Lower leg skin (tissue), 4 donors: ENCODE measurements around the gene SLC25A24. TPM values are rescaled to one million over a fixed set of nuclear protein-coding genes. Genes with fewer than 3 reads are reported as not detected.
"Not testable (repeated sequence)": the region's sequence is repeated elsewhere in the genome, so short reads cannot be mapped to it uniquely, and the experiment has no call there.

Experiments
- DNase-seq, 2 donors: peaks; one replicate each; pipeline ENCODE4 v3.0.0-alpha.2; 2019; ENCODE audit warnings: low spot score in 2 of 2
- H3K4me3 ChIP-seq: fragments of 200-600 bp; sonication (generic); 2 replicates; pipeline ENCODE4 v1.5.1; 2017; ENCODE audit warnings: mild to moderate bottlenecking, low read depth; ENCODE audit not compliant: poor library complexity, severe bottlenecking
- POLR2A ChIP-seq, 2 donors: fragments of 450-650 bp; IDR thresholded peaks; one replicate each; pipeline ENCODE4 v1.6.1; 2016 to 2017; ENCODE audit warnings: antibody characterized with exemption in 2 of 2, mild to moderate bottlenecking in 1 of 2, moderate library complexity in 1 of 2
- WGBS, 2 donors: methylation state at CpG; one replicate each; pipeline ENCODE4 v1.1.5; 2018; 5-methylcytosine and 5-hydroxymethylcytosine counted together
- intact Hi-C: fragments of 100-400 bp; cut with DNase I; formaldehyde crosslinking; loops from one replicate; pipeline ENCODE4 v1.15.0; 2023; ENCODE audit warnings: low total_unique reads
- total RNA-seq, 4 donors: library from RNA; depleted of rRNA; stranded (reverse); fragments of >200 nt; gene quantifications; one replicate each; pipeline ENCODE4 v1.1.0, GENCODE V29; 2016
- TF ChIP-seq, protein P1 (sequence below), 3 donors: fragments of 450-650 bp; IDR thresholded peaks; one replicate each; pipeline ENCODE4 v1.5.1; 2016; ENCODE audit warnings: antibody characterized with exemption in 3 of 3, mild to moderate bottlenecking in 3 of 3, moderate library complexity in 2 of 3

The SLC25A24 gene
- total RNA-seq, 4 donors from 2014 or later = 18.5 to 20.4 (median 20.1) TPM

DNA sequence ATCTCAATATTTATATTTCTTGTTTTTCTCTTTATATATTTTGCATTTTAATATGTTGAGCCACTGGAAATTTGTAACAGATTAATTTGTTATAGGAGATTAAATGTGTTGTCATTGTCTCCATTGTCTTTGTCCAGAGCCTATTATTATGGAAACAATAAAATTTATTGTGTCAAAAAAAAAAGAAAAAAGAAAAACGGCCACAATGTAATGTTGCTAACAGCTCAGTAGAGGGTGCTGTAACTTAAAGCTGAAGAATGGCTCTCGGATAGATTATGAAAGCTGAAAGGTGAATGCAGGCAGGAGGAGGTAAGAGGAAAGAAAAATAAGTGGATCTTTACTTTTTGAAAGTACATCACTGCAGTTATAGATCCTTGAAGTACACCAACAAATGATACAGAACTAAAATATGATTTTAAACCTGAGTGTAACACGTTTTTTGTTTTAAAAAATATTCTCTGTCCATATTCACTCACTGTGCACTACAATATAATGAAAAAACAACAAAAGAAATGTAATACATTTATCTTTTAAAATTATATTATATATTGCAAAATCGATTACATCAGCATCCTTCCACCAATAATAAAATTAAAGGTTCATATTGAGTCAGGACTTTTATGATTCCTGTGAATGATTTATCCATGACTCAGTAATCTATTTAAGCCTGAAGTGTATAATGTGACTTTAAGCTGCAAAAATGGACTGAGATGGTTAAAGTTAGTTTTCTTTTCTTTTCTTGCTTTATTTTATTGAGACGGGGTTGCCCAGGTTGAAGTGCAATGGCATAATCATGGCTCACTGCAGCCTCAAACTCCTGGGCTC, 14.7 kb upstream of the SLC25A24 start:
- DNase-seq, H3K4me3 ChIP-seq, intact Hi-C loops: not testable (repeated sequence)
- 18 to 32% methylated on average over 4 to 5 of the region's 5 CpGs for WGBS, 2 donors

DNA sequence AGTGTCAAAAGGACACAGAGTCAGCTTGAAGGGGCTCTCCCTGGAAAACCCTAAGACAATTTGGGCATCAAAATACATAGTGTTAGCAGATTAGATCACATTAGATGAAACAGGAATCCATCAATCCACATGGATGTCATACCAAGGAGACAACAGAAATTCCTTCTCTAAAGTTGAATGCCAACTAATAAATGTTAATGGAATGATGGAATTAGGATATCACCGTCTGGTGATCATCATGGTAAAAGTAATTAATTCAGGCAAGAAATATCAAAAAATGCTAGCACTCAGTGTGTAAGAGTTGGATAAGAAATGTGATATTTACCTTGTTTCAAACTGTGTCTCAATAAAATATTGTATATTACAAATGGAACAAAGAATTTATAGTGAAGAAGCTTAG, 10.9 kb upstream of the SLC25A24 start:
- 80 to 87% methylated on average over 1 of the region's 1 CpG for WGBS, 2 donors
- TF ChIP-seq POLR2A (IDR thresholded peaks at IDR 0.05) = no peak
- TF ChIP-seq, protein P1, sequence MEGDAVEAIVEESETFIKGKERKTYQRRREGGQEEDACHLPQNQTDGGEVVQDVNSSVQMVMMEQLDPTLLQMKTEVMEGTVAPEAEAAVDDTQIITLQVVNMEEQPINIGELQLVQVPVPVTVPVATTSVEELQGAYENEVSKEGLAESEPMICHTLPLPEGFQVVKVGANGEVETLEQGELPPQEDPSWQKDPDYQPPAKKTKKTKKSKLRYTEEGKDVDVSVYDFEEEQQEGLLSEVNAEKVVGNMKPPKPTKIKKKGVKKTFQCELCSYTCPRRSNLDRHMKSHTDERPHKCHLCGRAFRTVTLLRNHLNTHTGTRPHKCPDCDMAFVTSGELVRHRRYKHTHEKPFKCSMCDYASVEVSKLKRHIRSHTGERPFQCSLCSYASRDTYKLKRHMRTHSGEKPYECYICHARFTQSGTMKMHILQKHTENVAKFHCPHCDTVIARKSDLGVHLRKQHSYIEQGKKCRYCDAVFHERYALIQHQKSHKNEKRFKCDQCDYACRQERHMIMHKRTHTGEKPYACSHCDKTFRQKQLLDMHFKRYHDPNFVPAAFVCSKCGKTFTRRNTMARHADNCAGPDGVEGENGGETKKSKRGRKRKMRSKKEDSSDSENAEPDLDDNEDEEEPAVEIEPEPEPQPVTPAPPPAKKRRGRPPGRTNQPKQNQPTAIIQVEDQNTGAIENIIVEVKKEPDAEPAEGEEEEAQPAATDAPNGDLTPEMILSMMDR (IDR thresholded peaks at IDR 0.05) = no peak
- no peak overlapping the region for H3K4me3 ChIP-seq
- no peak for DNase-seq
- intact Hi-C loops = no loop called here

DNA sequence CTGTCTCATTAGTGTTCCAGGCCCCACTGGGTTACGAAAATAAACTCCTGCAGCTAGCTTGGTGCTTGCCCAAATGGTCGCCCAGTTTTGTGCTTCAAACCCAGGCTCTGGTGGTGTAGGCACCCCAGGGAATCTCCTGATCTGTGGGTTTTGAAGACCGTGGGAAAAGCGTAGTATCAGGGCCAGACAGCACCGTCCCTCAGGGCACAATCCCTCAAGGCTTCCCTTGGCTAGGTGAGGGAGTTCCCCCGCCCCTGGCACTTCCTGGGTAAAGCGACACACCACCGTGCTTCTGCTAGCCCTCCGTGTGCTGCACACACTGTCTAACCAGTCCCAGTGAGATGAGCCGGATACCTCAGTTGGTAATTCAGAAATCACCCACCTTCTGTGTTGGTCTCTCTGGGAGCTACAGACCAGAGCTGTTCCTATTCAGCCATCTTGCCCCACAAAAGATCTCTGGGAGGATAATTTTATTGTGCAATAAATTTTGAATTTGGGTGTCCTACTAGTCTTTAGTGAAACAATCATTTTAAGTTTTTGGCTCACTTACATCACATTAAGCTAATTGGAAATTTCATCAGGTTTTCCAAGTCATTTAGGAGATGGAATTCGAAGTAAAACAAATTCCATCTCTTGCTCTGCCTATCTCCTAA, 9.4 kb upstream of the SLC25A24 start:
- TF ChIP-seq, protein P1 (IDR thresholded peaks at IDR 0.05) = no peak
- no peak for TF ChIP-seq POLR2A (IDR thresholded peaks at IDR 0.05)
- no peak overlapping the region for H3K4me3 ChIP-seq
- WGBS, 2 donors = 62 to 66% methylated on average over 11 of the region's 11 CpGs
- intact Hi-C loops = no loop called here
- no peak for DNase-seq

DNA sequence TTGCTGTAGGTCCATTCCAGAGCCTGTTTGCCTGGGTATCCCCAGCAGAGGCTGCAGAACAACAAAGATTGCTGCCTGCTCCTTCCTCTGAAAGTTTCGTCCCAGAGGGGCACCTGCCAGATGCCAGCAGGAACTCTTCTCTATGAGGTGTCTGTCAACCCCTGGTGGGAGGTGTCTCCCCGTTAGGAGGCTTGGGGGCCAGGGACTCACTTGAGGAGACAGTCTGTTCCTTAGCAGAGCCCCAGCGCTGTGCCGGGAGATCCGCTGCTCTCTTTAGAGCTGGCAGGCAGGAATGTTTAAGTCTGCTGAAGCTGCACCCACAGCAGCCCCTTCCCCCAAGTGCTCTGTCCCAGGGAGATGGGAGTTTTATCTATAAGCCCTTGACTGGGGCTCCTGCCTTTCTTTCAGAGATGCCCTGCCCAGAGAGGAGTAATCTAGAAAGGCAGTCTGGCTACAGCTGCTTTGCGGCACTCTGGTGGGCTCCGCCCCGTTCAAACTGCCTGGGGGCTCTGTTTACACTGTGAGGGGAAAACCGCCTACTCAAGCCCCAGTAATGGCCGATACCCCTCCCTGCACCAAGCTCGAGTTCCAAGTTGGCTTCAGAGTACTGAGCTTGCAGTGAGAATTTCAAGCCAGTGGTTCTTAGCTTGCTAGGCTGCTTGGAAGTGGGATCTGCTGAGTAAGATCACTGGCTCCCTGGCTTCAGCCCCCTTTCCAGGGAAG, 8.7 kb upstream of the SLC25A24 start:
- intact Hi-C loops = no loop called here
- TF ChIP-seq, protein P1 (IDR thresholded peaks at IDR 0.05) = no peak
- TF ChIP-seq POLR2A (IDR thresholded peaks at IDR 0.05) = no peak
- WGBS, 2 donors = 44 to 51% methylated on average over 9 to 11 of the region's 11 CpGs
- no peak for DNase-seq
- H3K4me3 ChIP-seq = no peak overlapping the region

DNA sequence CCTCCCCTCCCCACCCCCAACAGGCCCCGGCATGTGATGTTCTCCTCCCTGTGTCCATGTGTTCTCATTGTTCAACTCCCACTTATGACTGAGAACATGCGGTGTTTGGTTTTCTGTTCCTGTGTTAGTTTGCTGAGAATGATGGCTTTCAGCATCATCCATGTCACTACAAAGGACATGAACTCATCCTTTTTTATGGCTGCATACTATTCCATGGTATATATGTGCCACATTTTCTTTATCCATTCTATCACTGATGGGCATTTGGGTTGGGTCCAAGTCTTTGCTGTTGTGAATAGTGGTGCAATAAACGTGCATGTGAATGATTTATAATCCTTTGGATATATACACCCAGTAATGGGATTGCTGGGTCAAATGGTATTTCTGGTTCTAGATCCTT, 3.4 kb upstream of the SLC25A24 start:
- DNase-seq, intact Hi-C loops, H3K4me3 ChIP-seq: not testable (repeated sequence)
- WGBS, 2 donors = 86 to 90% methylated on average over 3 of the region's 3 CpGs

DNA sequence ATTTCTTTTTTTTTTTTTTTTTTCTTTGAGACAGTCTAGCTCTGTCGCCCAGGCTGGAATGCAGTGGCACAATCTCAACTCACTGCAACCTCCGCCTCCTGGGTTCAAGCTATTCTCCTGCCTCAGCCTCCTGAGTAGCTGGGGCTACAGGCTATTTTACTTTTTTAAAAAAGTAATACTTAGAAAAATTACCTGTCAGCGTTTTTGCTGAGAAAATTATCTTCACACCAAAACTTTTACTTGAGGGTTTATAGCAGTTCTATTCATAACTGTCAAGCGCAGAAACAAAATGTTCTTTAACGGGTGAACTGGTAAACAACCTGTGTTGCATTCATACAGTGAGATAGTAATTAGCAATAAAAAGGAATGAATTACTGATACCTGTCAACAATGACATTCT, 1.5 kb upstream of the SLC25A24 start:
- TF ChIP-seq, protein P1 (IDR thresholded peaks at IDR 0.05) = no peak
- no peak for TF ChIP-seq POLR2A (IDR thresholded peaks at IDR 0.05)
- H3K4me3 ChIP-seq = no peak overlapping the region
- no peak for DNase-seq
- intact Hi-C loops = no loop called here
- 77 to 78% methylated on average over 5 of the region's 5 CpGs for WGBS, 2 donors
